NCI-H82 treated with DMSO at 0.1 percent for 48 hours (cell line): ENCODE measurements around the gene WDR91.
"Not testable (repeated sequence)": the region's sequence is repeated elsewhere in the genome, so short reads cannot be mapped to it uniquely, and the experiment has no call there.

Experiments
- DNase-seq: peaks from one replicate; lab custom pipeline; 2025; ENCODE audit not compliant: unreplicated experiment; lab: John Stamatoyannopoulos, UW

The WDR91 gene

DNA sequence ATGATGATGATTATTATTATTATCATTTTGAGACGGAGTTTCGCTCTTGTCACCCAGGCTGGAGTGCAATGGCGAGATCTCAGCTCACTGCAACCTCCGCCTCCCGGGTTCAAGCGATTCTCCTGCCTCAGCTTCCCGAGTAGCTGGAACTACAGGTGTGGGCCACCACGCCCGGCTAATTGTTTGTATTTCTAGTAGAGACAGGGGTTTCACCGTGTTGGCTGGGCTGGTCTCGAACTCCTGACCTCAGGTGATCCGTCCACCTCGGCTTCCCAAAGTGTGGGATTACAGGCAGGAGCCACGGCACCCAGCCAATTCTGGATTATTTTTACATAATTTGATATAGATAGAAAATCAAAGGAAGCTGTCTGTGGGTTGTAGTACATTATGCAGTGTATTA lies 22.8 kb upstream of the WDR91 start:
- DNase-seq, result not testable (repeated sequence)

DNA sequence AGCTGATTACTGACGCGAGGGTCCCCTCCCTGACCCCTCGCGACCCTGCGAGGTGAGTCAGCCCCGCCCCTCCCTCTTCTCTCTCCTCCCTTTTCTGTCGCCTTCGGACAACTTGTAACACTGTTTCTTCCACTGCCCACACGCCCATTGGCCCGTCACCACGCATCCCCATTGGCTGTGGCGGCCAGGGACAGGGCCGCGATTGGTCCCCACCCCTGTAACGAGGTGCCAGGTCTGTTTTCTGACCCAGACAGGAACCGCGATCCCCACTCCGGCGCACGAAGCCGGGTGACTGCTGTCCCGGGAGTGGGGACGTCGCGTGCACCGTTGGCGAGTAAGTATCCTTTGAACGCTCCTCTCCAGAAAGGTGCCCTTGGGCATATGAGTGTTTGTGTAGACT lies 22.2 kb upstream of the WDR91 start, which contains the start of gene STRA8:
Gene STRA8, plus strand, starts transcription at position 269 of the 400 bp plus-strand sequence. CDS start 6,687 bp downstream, outside the sequence.
- DNase-seq, result no peak

DNA sequence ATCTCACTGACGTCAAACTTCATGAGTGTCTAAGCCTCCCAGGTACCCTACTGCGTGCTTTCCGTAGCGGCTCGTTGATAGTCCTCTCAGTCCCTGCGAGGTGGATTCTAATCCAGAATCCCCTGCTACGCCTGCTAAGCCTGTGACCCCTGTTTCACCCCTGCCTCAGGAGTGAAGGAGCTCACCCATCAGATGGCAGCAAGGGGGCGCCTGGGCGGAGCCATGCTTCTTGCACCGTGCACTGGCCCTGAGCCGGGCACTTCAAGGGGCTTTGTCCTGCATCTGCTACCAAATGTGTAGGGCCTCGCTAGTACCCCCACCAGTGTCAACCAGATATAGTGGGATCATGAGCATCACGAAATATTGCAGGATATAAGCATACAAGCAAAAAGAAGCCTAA lies 21.4 kb upstream of the WDR91 start:
- peak; percentile 19 for DNase-seq

DNA sequence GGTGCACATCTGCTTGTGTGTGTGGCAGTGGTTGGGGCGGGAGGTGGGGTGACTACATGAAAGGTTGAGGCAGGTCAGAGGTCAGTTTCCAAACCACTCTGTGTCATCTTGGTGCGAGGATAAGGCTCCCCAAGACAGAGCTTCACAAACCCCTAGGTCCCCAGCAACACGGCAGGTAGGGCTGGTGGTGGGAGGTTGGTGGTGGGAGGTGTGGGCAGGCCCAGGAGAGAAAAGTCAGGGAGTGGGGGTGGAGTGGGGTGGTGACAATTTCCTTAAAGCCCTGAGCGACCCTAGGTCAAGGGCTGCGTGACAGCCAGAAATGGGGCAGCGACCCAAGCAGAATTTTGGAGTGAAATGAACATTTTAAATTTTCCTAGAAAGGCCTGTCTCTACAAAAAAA lies 20.8 kb upstream of the WDR91 start:
- no peak for DNase-seq

DNA sequence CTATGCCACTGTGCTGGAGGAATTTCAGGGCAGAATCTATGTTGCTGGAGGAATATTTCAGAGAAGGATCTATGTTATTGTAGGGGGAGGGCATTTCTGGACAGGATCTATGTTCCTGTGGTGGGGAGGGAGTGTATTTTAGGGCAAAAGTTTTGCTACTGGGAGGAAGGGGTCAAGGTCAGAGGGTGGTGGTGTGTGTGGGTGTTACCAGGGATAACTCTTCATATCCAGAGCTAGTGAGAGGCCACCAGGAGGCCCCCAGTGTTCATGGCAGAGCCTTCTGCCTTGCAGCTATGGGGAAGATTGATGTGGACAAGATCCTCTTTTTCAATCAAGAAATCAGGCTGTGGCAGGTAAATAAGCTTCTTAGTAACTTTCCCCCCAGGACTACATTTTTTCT lies 20.4 kb upstream of the WDR91 start:
- DNase-seq, result no peak

DNA sequence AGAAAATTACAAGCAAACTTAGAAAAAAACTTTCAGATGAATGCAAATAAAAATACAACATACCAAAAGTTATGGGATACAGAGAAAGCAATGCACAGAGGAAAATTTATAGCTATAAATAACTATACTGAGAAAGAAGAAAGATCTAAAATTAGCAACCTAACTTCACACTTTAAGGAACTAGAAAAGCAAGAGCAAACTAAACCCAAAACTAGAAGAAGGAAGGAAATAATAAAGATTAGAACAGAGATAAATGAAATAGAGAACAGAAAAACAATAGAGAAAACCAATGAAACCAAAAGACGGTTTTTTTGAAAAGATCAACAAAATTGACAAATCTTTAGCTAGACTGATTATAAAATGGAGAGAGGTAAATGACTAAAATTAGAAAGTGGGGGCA lies 12.7 kb upstream of the WDR91 start:
- no peak for DNase-seq

DNA sequence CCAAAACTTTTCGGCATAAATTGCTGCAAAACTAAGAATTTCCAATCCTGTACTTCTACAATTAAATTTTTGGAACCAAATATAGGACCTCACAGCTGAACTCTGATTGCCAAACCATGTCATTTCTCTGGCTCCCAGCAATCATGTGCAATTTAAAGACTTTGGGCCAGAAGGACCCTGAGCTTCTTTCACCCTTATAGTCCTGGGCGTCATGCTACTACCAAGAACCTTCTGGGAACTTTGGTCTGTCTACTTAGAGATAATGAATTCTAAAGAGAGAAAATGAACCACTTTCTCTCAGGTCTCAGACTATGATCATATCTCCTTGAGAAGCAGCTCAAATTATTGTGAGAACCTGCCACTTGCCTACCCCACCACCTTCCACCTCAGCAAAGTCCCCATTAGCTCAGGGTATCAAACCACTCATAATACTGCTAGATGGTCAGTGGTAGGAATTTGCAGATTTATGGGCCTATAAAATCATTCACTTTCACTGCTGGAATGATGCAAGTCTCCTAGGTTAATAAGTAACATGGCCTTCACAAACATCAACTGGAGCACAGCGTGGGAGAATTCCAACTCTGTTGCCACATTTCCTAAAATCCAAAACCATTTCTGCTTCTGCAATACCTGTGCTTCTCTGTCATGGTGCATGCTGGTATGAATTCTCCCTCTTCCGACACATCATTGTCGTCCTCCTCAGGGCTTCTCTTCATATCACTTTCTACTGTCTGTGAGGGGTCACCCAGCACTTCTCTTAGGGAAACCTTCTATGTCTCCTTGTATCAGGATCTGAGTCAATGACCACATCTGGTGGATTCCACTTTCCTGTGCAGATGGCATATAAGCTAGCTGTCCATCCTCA lies 6.6 kb upstream of the WDR91 start:
- no peak for DNase-seq

DNA sequence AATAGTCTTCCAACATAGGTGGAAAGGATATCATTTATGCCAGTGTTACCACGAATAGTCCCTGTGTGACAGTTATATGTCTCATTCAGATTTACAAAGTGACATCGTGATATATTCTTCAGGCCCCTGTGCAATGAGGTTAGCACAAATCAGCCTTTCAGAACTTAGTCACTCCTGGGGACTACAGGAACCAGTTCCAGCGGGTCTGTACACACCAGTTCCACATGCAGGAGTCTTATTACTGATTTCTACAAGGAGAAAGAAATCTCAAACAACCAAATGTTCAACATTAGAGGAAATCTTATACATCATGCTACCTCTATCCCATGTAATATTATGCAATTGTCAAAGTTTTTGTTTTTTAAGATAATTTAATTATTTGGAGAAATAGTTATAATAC lies 4.4 kb upstream of the WDR91 start:
- no peak for DNase-seq

DNA sequence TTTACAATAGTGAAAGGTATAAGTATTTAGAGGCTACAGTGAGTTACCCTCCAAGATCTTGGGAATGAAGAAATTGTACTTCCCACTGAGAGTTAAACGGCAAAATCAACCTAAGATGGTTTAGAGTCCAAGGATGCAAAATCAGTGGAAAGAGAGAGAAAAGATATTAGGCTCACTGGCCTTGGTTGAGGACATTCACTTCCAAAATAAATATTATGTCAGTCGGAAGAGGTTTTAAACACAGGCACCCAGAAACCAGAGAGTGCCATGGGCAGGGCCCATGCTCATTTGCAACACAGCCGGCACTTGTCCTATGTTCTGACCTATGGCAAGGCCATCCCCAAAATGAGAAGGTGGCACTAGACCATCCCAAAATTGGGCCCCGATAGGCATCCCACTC lies 3.9 kb upstream of the WDR91 start:
- no peak for DNase-seq

DNA sequence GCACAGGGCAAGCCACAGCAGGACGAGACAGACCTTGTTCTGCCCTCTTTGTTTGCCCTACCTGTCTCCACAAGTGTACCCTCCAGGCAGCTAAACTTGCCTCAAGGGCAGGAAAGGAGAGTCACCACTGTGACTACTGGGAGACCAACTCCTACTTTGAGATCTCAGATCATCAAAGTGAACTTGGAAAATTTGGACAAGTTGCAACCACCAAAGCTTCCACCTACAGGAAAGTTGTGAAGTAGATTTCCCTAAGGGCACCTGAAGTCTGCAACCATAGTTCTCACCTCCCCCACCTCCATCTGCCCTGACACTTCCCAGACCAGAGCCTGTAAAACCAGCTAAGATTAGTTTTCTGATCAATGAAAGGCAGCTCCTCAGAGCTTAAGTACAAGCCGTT lies 2.5 kb upstream of the WDR91 start:
- DNase-seq, result no peak

DNA sequence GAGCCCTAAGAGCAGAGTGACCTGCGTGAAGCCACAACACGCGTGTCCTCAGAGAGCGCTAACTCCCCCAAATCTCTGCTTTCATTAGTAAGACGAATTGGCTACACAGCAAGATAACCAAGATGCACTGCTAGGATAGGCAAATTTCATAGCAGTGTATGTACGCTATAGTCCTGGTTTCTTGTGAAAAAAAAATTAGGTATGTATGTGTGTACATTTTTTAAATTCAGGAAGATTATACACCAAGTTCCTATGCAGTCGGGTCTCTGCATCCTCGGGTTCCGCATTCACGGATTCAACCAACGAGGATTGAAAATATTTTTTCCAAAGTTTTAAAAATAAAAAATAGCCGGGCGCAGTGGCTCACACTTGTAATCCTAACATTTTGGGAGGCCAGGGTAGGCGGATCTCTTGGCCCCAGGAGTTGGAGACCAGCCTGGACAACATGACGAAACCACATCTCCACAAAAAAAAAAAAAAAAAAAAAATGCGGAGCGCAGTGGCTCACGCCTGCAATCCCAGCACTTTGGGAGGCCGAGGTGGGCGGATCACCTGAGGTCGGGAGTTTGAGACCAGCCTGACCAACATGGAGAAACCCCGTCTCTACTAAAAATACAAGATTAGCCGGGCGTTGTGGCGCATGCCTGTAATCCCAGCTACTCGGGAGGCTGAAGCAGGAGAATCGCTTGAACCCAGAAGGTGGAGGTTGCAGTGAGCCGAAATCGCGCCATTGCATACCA lies 790 bp upstream of the WDR91 start:
- not testable (repeated sequence) for DNase-seq

DNA sequence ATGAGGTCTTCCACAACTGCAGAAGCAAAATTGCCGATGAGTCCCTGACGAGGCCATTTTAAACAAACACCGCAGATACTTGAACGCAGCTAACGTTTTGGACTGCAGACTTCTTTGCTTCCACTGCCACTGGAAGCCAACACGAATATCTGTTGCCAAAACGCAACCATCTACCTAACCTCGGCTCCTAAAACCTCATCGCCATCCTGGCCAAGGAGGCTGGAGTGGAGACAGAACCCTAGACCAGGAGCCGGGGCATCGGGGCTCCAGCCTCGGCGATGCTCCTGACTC lies 493 bp downstream of the WDR91 start:
- no peak for DNase-seq

DNA sequence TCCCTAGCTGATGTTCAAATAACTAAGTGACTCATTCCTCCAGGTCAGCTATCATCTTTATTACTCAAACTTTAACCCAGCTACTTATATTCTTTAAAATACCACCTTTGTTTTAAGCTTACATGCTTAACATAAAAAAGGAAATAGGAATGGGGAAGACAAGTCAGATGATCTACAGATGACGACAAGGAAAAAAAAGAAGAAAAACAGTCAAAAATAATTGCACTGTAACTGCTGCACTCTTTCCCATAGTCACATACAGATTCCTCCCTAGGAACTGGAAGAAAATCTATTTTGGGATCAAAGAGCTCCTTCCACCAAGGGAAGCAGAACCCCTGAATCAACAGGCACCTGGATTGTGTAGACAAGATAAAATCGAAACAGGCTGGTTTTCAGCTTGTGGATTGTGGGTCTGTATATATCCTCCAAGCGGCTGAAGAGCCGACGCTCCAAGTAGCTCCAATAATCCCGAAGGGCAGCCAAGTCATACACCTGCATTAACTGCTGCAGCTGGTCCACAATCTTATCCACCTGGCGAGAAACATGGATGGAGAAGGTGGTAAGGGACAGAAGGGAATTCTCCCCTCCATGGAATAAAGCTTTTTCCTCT lies 2.0 kb downstream of the WDR91 start:
- no peak for DNase-seq

DNA sequence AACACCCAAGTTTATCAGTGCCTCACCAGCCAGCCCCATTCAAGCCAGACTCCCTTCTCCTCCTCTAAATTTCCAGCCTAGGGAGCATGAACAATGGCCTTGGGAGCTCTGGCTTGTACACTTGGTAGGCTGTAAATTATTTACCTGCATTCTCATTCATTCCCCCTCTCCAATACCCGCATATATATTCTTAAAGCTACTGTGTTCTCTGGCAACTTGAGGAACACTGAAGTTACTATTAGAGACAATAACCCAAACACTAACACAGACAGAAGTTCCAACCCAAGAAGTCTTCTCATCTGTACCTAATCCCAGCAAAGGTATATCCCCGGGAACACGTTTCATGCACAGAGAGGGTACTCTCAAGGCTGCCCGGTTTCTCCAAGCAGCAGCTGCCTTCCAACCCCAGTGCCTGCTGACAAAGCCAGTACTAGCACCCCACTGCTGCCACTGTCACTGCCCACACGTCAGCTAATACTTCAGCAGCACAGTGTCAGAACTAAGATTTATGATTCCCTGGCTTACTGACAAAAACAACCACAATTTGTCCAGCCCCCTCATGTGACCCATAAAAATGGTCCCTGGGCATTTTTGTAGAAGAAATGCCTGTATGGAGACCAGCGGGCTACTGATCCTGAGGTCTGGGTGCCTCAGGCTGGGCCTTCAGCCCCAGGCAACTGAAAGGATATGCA lies 3.1 kb downstream of the WDR91 start:
- no peak for DNase-seq

DNA sequence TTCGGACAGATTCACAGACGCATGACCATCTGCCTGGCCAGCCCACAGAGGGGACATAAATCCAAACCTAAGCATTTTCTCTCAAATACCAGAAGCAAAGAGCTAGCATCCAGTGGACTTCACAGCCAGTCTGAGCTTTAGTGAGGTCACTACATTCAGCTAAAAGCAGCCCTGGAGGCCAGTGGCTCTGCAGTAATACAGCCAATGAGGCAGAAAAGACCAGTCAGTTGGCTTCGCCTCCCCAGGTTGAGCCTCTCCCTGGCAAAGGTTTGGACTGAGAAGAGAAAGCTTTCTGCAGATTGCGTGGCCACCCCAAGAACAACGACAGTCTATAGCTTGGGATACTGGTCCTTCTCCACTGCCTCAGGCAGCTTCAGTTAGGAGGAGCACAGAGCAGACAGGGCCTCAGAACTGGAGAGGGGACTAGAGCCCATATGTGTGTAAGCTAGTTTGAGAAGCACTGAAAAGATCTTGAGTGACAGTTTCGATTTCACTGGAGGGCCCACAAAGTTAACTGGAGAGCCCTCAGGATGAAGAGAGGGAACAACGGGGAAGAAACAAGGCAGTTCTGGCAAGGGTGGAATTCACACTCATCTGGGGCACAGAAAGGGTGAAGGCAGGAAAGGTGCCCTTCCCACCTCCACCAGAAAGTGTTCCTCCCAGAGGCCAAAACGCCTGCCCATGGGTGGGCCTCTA lies 3.8 kb downstream of the WDR91 start:
- DNase-seq, result no peak

DNA sequence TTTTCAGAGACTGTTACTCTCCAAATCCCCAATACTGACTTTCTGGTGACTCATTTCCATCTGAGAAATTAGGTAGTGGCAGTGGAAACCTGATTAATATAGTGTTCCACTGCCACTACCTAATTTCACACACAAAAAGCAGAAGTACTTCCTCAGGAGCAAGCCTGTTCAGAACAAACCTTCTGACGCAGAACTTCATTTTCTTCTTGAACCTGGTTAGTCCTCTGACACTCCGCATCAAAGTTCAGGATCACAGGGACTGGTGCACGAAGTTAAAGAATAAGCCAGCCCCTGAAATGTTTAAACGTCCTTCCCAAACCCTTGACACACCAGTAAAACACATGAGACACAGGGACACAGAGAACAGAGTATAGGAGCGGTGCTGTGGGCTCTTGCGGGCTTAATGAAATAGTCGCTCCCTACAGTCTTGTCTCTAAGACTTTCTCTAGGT lies 4.4 kb downstream of the WDR91 start:
- no peak for DNase-seq

DNA sequence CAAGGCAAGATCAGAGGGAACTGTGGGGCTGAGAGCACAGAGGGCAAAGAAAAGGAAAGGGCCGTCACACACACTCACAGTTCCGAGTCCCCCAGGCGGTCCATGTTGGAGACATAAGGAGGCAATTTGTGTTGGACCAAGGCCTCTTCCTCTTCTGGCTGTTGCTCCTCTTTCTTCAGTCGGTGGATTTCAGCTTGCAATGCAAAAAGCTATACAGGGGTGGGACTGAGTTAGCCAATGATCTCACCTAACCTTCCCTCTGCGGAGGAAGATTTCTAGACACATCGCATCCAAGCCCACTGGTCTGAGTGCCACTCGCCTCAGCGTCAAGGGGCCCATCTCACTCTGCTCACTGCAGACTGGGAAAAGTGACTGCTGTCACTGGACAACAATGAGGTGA lies 5.5 kb downstream of the WDR91 start:
- no peak for DNase-seq

DNA sequence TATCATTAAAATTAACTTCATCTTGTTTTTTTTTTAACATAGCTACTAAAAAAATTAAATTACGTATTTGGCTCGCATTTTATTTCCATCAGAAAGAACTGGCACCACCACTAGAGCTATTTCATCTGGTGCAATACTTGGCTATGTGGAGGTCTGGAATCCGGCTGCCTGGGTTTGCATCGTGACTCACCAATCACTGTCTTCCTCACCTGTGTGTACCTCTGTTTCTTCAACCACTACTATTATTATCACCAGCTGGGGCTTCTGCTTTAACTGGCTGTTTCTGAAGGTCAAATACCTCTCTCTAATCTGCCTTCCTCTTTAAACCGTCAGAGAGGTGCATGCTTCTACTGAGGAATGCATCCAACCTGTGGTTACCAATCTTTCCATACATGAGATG lies 6.5 kb downstream of the WDR91 start:
- no peak for DNase-seq

DNA sequence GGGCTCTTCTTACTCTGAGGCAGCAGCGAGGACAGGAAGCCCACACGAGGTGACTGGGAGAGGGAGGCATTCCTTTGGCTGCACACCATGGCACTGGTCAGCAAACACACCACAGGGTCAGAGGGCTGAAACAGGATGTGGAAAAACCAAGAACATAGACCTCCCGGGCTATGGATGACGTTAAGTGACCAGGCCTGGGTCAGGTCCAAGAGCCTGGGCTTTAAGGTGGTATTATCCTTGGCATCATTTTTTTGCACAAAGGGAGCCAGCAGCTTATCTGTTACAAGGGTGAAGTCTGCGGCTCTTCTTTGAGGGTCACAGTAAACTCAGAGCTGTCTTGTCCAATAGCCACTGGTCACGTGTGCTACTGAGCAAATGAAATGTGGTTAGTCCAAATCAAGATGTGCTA lies 7.0 kb downstream of the WDR91 start:
- no peak for DNase-seq

DNA sequence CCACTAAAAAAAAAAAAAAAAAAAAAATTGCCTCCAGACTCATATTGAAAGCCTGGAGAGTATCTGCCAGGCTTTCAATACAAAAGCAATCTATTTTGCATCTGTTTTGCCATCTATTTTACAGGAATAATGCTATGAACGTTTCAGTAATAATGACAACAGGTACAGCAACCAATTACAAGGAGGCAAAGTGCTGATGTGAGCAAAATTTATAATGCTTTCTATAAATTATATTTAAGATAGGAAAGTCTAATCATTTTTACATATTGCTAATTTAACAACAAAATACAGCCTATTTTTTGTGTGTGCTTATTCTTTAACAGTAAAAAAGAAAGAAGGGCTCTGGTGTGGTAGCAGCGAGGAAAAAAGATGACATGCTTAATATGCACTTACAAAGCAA lies 10.0 kb downstream of the WDR91 start:
- no peak for DNase-seq

DNA sequence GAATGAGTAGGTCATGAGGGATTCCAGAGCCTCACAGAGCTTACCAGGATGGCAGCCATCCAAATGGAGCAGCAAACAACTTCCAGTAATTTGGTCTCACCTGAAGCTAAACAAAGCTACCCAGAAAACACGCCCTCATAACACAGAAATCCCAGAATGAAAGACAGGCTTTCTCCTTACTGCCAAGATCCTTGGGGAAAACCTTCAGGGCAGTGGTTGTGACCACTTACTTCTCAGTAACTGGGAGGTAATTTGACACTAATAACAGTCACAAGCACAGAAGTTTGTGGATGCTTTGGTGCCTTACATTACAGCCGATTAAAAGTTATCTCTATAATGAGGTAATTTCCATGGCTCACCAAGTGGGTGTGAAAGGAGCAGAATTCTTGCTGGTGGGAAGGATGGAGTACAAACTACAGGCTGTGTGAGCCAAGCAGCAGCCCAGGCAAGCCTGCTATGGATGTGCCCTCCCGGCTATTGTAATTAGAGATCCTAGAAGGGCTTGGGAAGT lies 10.4 kb downstream of the WDR91 start:
- DNase-seq, result no peak
